ENCODE measurements around the gene NF1. TPM values are rescaled to one million over a fixed set of nuclear protein-coding genes. Genes with fewer than 3 reads are reported as not detected.

The NF1 gene
- total and polyA plus RNA-seq, 2 of the 13 experiments (the other 11 are each of a cell fraction or from before 2014, with no cell fraction given), result 21.5 to 26.5 TPM

DNA sequence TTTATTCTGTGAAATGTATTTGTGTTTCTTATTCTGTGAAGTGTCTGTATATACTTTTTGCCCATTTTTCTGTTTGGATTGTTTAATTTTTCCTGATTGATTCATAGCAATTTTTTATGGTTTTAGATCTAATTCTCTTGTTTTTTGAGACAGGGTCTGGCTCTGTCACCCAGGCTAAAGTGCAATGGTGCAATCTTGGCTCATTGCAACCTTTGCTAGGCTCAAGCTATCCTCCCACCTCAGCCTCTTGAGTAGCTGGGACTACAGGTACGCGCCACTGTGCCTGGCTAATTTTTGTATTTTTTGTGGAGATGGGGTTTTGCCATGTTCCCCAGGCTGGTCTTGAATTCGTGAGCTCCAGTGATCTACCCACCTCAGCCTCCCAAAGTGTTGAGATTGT is 31.5 kb downstream of the NF1 start:
- WGBS (ENCODE audit: low lambda C conversion rate), result 94% methylated on average over 3 of the region's 3 CpGs

More for the DNA sequence above, 31.5 kb downstream of the NF1 start:
- no peak overlapping the region for H3K27ac ChIP-seq (ENCODE audit: extremely low read length, insufficient read depth, low read length)
- ATAC-seq, result no peak
- H3K9me3 ChIP-seq (ENCODE audit: low read length), result no peaks in the 10 kb centered on the region
- H3K36me3 ChIP-seq (replicated peaks in 1 of 2; ENCODE audit: control insufficient read depth in 1 of 2, insufficient read depth in 2 of 2, low read length in 2 of 2), result no peaks in the 10 kb centered on the region
- in situ Hi-C loops (cut with HindIII; ENCODE audit: extremely low pct_ligation_motif_present, low pct_unique_long_range_greater_than_20kb), result no loop called here
- BruUV-seq (replicated peaks), result no TSS peak
- TF ChIP-seq ZNF460 (CRISPR knock-in tag; IDR thresholded peaks at IDR 0.05; ENCODE audit: borderline replicate concordance) (no peak), KAT2B (IDR thresholded peaks at IDR 0.05; ENCODE audit: borderline replicate concordance, low read depth, low read length) (no peak), ZNF138 (CRISPR knock-in tag; IDR thresholded peaks at IDR 0.05; ENCODE audit: low read depth) (no peak), TFDP1 (CRISPR knock-in tag; IDR thresholded peaks at IDR 0.05; ENCODE audit: borderline replicate concordance) (no peak), ZNF550 (CRISPR knock-in tag; IDR thresholded peaks at IDR 0.05; ENCODE audit: borderline replicate concordance) (no peak), FOSL2 (CRISPR knock-in tag; IDR thresholded peaks at IDR 0.05) (no peak), ZNF24 (IDR thresholded peaks at IDR 0.05) (no peak), GATAD2A (CRISPR knock-in tag; IDR thresholded peaks at IDR 0.05) (no peak), ZNF724P (CRISPR knock-in tag; IDR thresholded peaks at IDR 0.05; ENCODE audit: borderline replicate concordance) (no peak), NFATC3 (CRISPR knock-in tag; IDR thresholded peaks at IDR 0.05) (no peak), BRF2 (CRISPR knock-in tag; IDR thresholded peaks at IDR 0.05) (no peak), CHD2 (IDR thresholded peaks at IDR 0.05; ENCODE audit: low read depth, low read length) (no peak), NFYB (CRISPR knock-in tag; IDR thresholded peaks at IDR 0.05) (no peak), ZNF674 (CRISPR knock-in tag; IDR thresholded peaks at IDR 0.05; ENCODE audit: low read depth) (no peak), RARG (CRISPR knock-in tag; IDR thresholded peaks at IDR 0.05; ENCODE audit: low read depth) (no peak)
- no peaks in the 10 kb centered on the region for H3K27me3 ChIP-seq (ENCODE audit: control insufficient read depth in 1 of 2, insufficient read depth in 2 of 2, low read length in 2 of 2)
- H3K4me3 ChIP-seq (replicated peaks in 1 of 3; ENCODE audit: insufficient read depth in 1 of 3, low read depth in 2 of 3, low read length in 3 of 3), result no peak overlapping the region
- FAIRE-seq, result no peak
- H3K4me1 ChIP-seq (ENCODE audit: insufficient read depth, low read length), result peaks cover 26% of the 10 kb centered on the region
- intact Hi-C loops (cut with micrococcal nuclease; ENCODE audit: unreplicated experiment), result no loop called here
- peaks cover 5% of the 10 kb centered on the region; the same call in 1 of the 2 replicates for H4K20me1 ChIP-seq (ENCODE audit: insufficient read depth, low read length)
- H2AFZ ChIP-seq (ENCODE audit: low read length), result no peak overlapping the region
- ChIA-PET POLR2A (no interaction called here), CTCF (ENCODE audit: low intra/inter-chr PET ratio, low total read pairs) (no interaction called here)
- H3K9ac ChIP-seq (ENCODE audit: insufficient read depth, low read depth, low read length), result no peak overlapping the region
- peaks cover 52% of the 10 kb centered on the region for H3K79me2 ChIP-seq (ENCODE audit: insufficient read depth, low read length)
- no peak for DNase-seq (ENCODE audit: low spot score)
- no peak overlapping the region for H3K4me2 ChIP-seq (ENCODE audit: low read depth, low read length)
